GM19397 (cell line): ENCODE measurements around the gene PCDHB12.

ENCODE experiments used
- ATAC-seq: cut with Tn5 transposase; IDR thresholded peaks from one replicate; pipeline ENCODE4 v1.9.1; 2021; ENCODE audit warnings: mild to moderate bottlenecking, moderate library complexity; ENCODE audit not compliant: unreplicated experiment

PCDHB12 gene

GRCh38 chr5:141260458-141261237 lies 52.1 kb downstream of the PCDHB12 start:
- no peak for ATAC-seq

DNA sequence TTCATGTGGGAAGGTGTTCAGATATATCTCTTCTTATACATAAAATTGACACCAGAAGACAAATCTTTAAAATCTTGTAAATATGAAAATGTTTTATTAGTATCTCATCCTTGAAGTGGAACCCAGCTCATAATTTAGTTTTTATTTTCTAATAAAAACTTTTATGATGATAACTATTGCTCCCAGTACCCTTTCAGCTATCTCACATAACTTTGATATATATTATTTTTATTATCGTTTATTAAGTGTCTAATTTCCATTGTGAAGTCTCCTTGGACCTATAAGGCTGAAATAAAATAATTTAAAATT lies 52.7 kb downstream of the PCDHB12 start:
- ATAC-seq: no peak
